ENCODE measurements around the gene NLGN2. TPM values are rescaled to one million over a fixed set of nuclear protein-coding genes. Genes with fewer than 3 reads are reported as not detected.

NLGN2 gene
- total and polyA plus RNA-seq, 2 of the 8 experiments (the other 6 are each of a cell fraction or from before 2014, with no cell fraction given), result 21.2 to 62.8 TPM

- H4K8ac ChIP-seq (ENCODE audit: extremely low read depth, insufficient read depth, low read length), result no peak overlapping the region
- 93% methylated on average over 4 of the region's 8 CpGs; no CpG with 5 or more reads in 1 of the 2 experiments for WGBS, 2 experiments (ENCODE audit: extremely low coverage in 1 of 2, insufficient coverage in 1 of 2, insufficient read length in 1 of 2, insufficient replicate concordance in 2 of 2, low coverage in 1 of 2, low lambda C conversion rate in 2 of 2, missing lambda C conversion rate in 1 of 2)
- H2BK15ac ChIP-seq (ENCODE audit: low read length), result no peak overlapping the region
- H3K4me1 ChIP-seq (replicated peaks in 1 of 4; ENCODE audit: control insufficient read depth in 3 of 4, insufficient read depth in 4 of 4, low read length in 3 of 4), result peaks cover 0 to 14% (median 10%) of the 10 kb centered on the region in 4 experiments; a peak in 5 of 7 replicates
- no peak overlapping the region for H2BK120ac ChIP-seq (replicated peaks; ENCODE audit: low read depth, low read length)
- H3K14ac ChIP-seq (ENCODE audit: insufficient read length), result no peak overlapping the region
- DNase-seq (ENCODE audit: low read depth in 1 of 2, low spot score in 2 of 2) (no peak), FAIRE-seq (no peak)
- no peak overlapping the region for H3K23ac ChIP-seq (ENCODE audit: insufficient read length)
- CTCF ChIA-PET (ENCODE audit: partially characterized antibody), result interaction anchor here (1.0 to 1.6 kb wide), 4 partner anchors 11 to 75 kb away, joined by 3 to 4 read pairs (median 4); no protein-coding TSS in a partner anchor
- H4K5ac ChIP-seq (ENCODE audit: insufficient read length, low read depth, low read length), result no peak overlapping the region
- peaks cover 4% of the 10 kb centered on the region; the same call in 1 of the 2 replicates for H3K23me2 ChIP-seq (ENCODE audit: low read depth, low read length)
- 0 out of 2 replicates have a peak, but pooled peaks cover 2% of the 10 kb centered on the region for H3K79me1 ChIP-seq (ENCODE audit: low read depth, low read length)
- H4K91ac ChIP-seq (replicated peaks; ENCODE audit: insufficient read length, low read length), result no peak overlapping the region
- H4K20me1 ChIP-seq (replicated peaks in 1 of 2; ENCODE audit: control insufficient read depth in 1 of 2, insufficient read depth in 2 of 2, low read length in 2 of 2), result peaks cover 2 to 20% of the 10 kb centered on the region in 2 experiments
- no peak overlapping the region for H2BK12ac ChIP-seq (ENCODE audit: low read depth, low read length)
- no peak overlapping the region for H2AK5ac ChIP-seq (ENCODE audit: low read depth, low read length)
- no peak overlapping the region for H3K4me3 ChIP-seq (ENCODE audit: extremely low read depth in 1 of 4, insufficient read depth in 2 of 4, low read depth in 3 of 4, low read length in 4 of 4)
- H3K4ac ChIP-seq (replicated peaks; ENCODE audit: insufficient read length, low read depth, low read length), result no peak overlapping the region
- H3K9me3 ChIP-seq (ENCODE audit: insufficient read depth in 2 of 2, low read depth in 1 of 2, low read length in 1 of 2), result no peaks in the 10 kb centered on the region
- no peak overlapping the region for H3K9ac ChIP-seq (replicated peaks in 1 of 4; ENCODE audit: extremely low read depth in 1 of 4, low read depth in 3 of 4, low read length in 3 of 4)
- H2BK5ac ChIP-seq (ENCODE audit: low read depth, low read length), result no peak overlapping the region
- peaks cover 2 to 36% (median 22%) of the 10 kb centered on the region in 4 experiments; a peak in 6 of 8 replicates for H3K36me3 ChIP-seq (ENCODE audit: control insufficient read depth in 2 of 4, insufficient read depth in 4 of 4, low read length in 3 of 4)
- H3K4me2 ChIP-seq (ENCODE audit: insufficient read depth in 1 of 2, low read depth in 2 of 2, low read length in 2 of 2), result no peak overlapping the region
- POLR2A ChIA-PET (ENCODE audit: partially characterized antibody), result interaction anchor here (1.0 to 1.6 kb wide), 6 partner anchors 9 to 75 kb away, joined by 3 to 4 read pairs (median 4); partner anchors contain the start of gene ACAP1
- H3K27ac ChIP-seq (ENCODE audit: low read depth, low read length), result no peak overlapping the region
- H3K18ac ChIP-seq (ENCODE audit: extremely low read depth, low read length), result no peak overlapping the region
- H2AFZ ChIP-seq (ENCODE audit: low read length), result no peak overlapping the region
- H3K79me2 ChIP-seq (ENCODE audit: control insufficient read depth in 1 of 2, insufficient read depth in 2 of 2, low read length in 2 of 2), result peaks cover 0 to 5% of the 10 kb centered on the region in 2 experiments; a peak in 1 of 4 replicates
- no peak overlapping the region for H3K56ac ChIP-seq (replicated peaks; ENCODE audit: insufficient read length, low read depth, low read length)
- no peak overlapping the region for H2BK20ac ChIP-seq (ENCODE audit: low read length)
- no peaks in the 10 kb centered on the region for H3K27me3 ChIP-seq (replicated peaks in 1 of 4; ENCODE audit: control insufficient read depth in 3 of 4, extremely low read depth in 1 of 4, insufficient read depth in 3 of 4, low read length in 3 of 4)
- TF ChIP-seq ZNF274 (IDR thresholded peaks at IDR 0.05; ENCODE audit: borderline replicate concordance, extremely low read depth, low read length), result no peak
These were observed 3.7 kb downstream of the NLGN2 start for GRCh38 chr17:7411427-7411750.
